ENCODE measurements around the gene FOXF2.
"Not testable (repeated sequence)": the region's sequence is repeated elsewhere in the genome, so short reads cannot be mapped to it uniquely, and the experiment has no call there.

FOXF2 gene

DNA sequence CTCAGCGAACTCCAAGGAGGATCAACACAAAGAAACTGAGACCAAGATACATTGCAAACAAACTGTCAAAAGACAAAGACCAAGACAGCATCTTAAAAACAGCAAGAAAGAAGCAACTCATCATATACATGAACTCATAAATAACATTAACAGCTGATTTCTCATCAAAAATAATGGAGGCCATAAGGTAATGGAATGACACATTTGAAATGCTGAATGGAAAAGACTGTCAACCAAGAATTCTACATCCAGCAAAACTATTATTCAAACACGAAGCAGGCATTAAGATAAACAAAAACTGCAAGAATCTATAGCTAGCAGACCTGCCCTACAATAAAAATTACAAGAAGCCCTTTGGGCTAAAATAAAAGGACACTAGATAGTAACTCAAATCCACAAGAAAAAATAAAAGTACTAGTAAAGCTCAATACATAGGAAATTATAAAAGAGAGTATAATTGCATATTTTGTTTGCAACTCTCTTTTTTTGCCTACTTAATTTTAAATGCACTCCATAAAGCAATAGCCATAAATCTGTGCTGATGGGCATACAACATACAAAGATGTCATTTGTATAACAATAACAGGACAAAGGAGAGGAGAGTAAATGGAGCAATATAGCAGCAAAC lies 37.9 kb upstream of the FOXF2 start:
- no peak for DNase-seq (ENCODE audit: low read depth)
- no peak overlapping the region for H3K4me3 ChIP-seq (ENCODE audit: control insufficient read depth, low read depth, low read length)
- TF ChIP-seq, protein P1, sequence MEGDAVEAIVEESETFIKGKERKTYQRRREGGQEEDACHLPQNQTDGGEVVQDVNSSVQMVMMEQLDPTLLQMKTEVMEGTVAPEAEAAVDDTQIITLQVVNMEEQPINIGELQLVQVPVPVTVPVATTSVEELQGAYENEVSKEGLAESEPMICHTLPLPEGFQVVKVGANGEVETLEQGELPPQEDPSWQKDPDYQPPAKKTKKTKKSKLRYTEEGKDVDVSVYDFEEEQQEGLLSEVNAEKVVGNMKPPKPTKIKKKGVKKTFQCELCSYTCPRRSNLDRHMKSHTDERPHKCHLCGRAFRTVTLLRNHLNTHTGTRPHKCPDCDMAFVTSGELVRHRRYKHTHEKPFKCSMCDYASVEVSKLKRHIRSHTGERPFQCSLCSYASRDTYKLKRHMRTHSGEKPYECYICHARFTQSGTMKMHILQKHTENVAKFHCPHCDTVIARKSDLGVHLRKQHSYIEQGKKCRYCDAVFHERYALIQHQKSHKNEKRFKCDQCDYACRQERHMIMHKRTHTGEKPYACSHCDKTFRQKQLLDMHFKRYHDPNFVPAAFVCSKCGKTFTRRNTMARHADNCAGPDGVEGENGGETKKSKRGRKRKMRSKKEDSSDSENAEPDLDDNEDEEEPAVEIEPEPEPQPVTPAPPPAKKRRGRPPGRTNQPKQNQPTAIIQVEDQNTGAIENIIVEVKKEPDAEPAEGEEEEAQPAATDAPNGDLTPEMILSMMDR (conservative IDR thresholded peaks at IDR 0.05; ENCODE audit: control insufficient read depth, insufficient read depth, low read depth, low read length): no peak

DNA sequence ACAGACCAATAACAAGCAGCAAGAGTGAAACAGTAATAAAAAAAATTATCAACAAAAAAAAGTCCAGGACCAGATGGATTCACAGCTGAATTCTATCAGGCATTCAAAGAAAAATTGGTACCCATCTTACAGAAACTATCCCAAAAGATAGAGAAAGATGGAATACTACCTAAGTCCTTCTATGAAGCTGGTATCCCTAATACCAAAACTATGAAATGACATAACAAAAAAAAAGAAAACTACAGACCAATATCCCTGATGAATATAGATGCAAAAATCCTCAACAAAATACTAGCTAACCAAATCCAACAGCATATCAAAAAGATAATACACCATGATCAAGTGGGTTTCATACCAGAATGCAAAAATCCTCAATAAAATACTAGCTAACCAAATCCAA lies 34.3 kb upstream of the FOXF2 start:
- not testable (repeated sequence) for H3K4me3 ChIP-seq (ENCODE audit: control insufficient read depth, low read depth, low read length); DNase-seq (ENCODE audit: low read depth)

DNA sequence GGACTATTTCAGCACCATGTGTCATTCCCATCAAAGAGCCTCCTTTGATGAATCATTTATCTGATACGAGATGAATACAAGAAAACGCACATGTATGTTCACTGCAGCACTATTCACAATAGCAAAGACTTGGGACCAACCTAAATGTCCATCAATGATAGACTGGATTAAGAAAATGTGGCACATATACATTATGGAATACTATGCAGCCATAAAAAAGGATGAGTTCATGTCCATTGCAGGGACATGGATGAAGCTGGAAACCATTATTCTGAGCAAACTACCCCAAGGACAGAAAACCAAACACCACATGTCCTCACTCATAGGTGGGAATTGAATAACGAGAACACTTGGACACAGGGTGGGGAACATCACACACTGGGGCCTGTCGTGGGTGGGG lies 27.7 kb upstream of the FOXF2 start:
- H3K4me3 ChIP-seq (ENCODE audit: control insufficient read depth, low read depth, low read length); DNase-seq (ENCODE audit: low read depth): not testable (repeated sequence)

DNA sequence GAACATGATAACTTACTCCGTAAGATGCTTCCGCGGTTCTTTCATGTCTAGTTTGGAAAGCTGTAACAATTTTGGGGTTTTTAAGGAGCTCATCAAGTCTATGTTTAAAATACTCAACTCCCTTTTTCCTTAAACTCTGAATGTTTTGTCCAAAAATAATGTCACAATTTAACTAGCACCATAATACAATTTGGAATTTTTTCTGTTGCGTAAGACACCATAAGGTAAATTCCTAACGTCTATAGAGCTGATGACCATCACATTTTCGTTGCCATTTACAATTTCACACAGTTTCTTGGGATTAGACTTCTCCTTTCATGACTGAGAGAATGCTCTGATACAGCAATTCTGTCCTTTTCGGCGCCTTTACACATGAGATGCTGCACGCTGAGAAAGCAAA lies 26.7 kb upstream of the FOXF2 start:
- no peak overlapping the region for H3K4me3 ChIP-seq (ENCODE audit: control insufficient read depth, low read depth, low read length)
- DNase-seq (ENCODE audit: low read depth): no peak
- TF ChIP-seq, protein P1 (conservative IDR thresholded peaks at IDR 0.05; ENCODE audit: control insufficient read depth, insufficient read depth, low read depth, low read length): no peak

DNA sequence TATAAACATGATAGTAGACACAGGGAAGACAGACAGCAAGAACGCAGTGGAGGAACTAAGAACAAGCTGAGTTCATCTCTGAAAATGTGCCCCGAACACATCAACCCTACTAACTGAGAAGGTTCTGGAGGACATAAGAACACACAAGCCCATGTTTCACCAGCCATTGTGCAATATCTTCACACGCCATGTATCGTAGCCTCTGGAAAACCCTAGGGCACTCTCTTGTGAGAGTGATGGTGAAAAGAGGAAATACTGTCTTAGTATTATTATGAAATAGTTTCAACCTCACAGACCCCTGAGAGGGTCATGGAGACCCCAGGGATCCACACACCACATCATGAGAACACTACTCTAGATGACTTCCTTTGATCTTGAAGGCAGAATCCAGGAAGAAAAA lies 26.1 kb upstream of the FOXF2 start:
- TF ChIP-seq, protein P1 (conservative IDR thresholded peaks at IDR 0.05; ENCODE audit: control insufficient read depth, insufficient read depth, low read depth, low read length): no peak
- H3K4me3 ChIP-seq (ENCODE audit: control insufficient read depth, low read depth, low read length): no peak overlapping the region
- DNase-seq (ENCODE audit: low read depth): peak; percentile 17

DNA sequence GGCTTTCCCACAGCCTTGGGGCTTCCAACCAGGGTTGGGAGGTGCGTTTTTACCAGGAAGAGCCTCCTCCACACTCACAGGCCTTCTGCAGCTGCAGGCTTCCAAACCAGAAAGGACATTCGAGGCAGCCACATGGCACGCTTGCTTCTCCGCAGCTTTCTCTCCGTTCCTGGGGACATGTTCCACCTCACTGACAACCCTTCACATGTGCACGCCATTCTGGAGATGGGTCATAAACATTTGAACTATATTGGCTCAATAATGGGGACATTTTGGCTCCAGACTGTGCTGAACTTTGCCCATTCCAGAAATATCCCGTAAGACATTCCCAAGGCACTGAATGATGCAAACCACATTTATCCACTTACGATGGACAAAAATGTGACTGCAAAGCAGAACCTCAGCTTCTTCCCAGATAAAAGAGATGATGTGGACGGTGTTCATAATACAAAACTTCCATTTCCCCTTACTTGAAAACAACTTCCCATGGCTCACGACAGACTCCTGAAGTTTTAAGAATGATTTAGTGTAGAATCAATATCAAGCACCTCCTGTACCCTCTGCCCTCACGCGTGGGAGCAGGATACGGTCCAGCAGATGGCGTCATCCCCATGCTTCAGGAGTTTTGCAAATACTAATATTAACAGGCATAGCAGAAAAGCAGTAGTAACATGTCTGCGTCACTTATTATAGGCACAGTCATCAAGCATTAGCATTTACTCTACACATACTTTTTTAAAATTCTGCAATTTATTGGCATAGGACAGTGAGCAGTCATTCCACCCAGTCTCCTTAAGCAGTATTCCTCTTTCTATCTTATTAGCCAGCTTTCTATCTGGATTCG lies 25.4 kb upstream of the FOXF2 start:
- no peak overlapping the region for H3K4me3 ChIP-seq (ENCODE audit: control insufficient read depth, low read depth, low read length)
- DNase-seq (ENCODE audit: low read depth): peak; percentile 79
- TF ChIP-seq, protein P1 (conservative IDR thresholded peaks at IDR 0.05; ENCODE audit: control insufficient read depth, insufficient read depth, low read depth, low read length): peak; percentile 25

DNA sequence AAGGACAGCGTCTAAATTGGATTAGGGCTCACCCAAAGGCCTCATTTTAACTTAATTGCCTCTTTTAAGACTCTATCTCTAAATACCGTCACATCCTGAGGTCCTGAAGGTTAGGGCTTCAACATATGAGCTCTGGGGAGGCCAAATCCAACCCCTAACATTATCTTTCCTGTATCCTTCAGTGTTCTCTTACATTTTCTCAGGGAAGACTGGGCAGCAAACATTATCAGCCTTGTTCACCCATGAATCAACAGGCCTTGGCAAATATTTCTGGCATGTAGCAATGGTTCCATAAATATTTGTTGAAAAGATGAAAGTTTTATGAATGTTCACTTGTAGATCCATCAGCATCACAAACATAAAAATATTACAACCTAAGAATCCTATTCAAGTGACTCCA lies 24.6 kb upstream of the FOXF2 start:
- TF ChIP-seq, protein P1 (conservative IDR thresholded peaks at IDR 0.05; ENCODE audit: control insufficient read depth, insufficient read depth, low read depth, low read length): no peak

More for the DNA sequence above, 24.6 kb upstream of the FOXF2 start:
- no peak for DNase-seq (ENCODE audit: low read depth)
- H3K4me3 ChIP-seq (ENCODE audit: control insufficient read depth, low read depth, low read length): no peak overlapping the region
